HepG2 (cell line): Measurements from ENCODE around the gene KLB. TPM values are rescaled to one million over a fixed set of nuclear protein-coding genes. Genes with fewer than 3 reads are reported as not detected.

Experiments
- ARHGAP35 ChIP-seq: sonication (generic); formaldehyde crosslinking; IDR thresholded peaks from 2 replicates; pipeline ENCODE4 v1.9.0; 2022; ENCODE audit warnings: mild to moderate bottlenecking, inconsistent platforms, moderate library complexity, missing genetic modification reagents, borderline replicate concordance
- CBFB ChIP-seq: sonication (generic); formaldehyde crosslinking; IDR thresholded peaks from 2 replicates; pipeline ENCODE4 v1.4.0; 2020; ENCODE audit warnings: missing genetic modification reagents
- CENPX ChIP-seq: sonication (generic); formaldehyde crosslinking; IDR thresholded peaks from 2 replicates; pipeline ENCODE4 v1.9.0; 2021; ENCODE audit warnings: mild to moderate bottlenecking, missing genetic modification reagents, moderate library complexity
- DPF2 ChIP-seq: sonication (generic); formaldehyde crosslinking; IDR thresholded peaks from 2 replicates; pipeline ENCODE4 v1.4.0; 2020; ENCODE audit warnings: mild to moderate bottlenecking, low read depth, missing genetic modification reagents, borderline replicate concordance
- EP300 ChIP-seq, 3 experiments: sonication (generic) in 1 of 3; formaldehyde crosslinking in 1 of 3; IDR thresholded peaks; 2 replicates each; pipeline versions ENCODE4 v1.5.1 to v1.6.1; 2011 to 2020; ENCODE audit warnings: low read depth in 2 of 3, low read length in 2 of 3, borderline replicate concordance in 1 of 3, improper control_type of control experiment in 1 of 3, mild to moderate bottlenecking in 1 of 3, missing genetic modification reagents in 1 of 3, moderate library complexity in 1 of 3
- FOXA1 ChIP-seq, 2 experiments: fragments of 450-650 bp in 1 of 2; sonication (generic) in 1 of 2; formaldehyde crosslinking in 1 of 2; IDR thresholded peaks; 2 replicates each; pipeline versions ENCODE4 v1.4.0 to v1.6.1; 2016 to 2020; ENCODE audit warnings: missing genetic modification reagents in 1 of 2
- FOXJ3 ChIP-seq: sonication (generic); formaldehyde crosslinking; IDR thresholded peaks from 2 replicates; pipeline ENCODE4 v1.4.0; 2020; ENCODE audit warnings: missing genetic modification reagents, mild to moderate bottlenecking, borderline replicate concordance
- KLF9 ChIP-seq: IDR thresholded peaks from 2 replicates; pipeline ENCODE4 v1.6.1; 2016; ENCODE audit warnings: low read depth
- TOPORS ChIP-seq: sonication (generic); formaldehyde crosslinking; IDR thresholded peaks from 2 replicates; pipeline ENCODE4 v1.8.0; 2023; ENCODE audit warnings: mild to moderate bottlenecking, missing genetic modification reagents
- XBP1 ChIP-seq: sonication (generic); formaldehyde crosslinking; IDR thresholded peaks from 2 replicates; pipeline ENCODE4 v1.5.0; 2020; ENCODE audit warnings: missing genetic modification reagents
- ZNF136 ChIP-seq: sonication (generic); formaldehyde crosslinking; IDR thresholded peaks from 2 replicates; pipeline ENCODE4 v1.8.1; 2022; ENCODE audit warnings: low read depth, mild to moderate bottlenecking, moderate library complexity, missing genetic modification reagents
- ZNF160 ChIP-seq: sonication (generic); formaldehyde crosslinking; IDR thresholded peaks from 2 replicates; pipeline ENCODE4 v1.8.0; 2022; ENCODE audit warnings: mild to moderate bottlenecking, inconsistent platforms, missing genetic modification reagents
- ZNF207 ChIP-seq: fragments of 450-650 bp; IDR thresholded peaks from 2 replicates; pipeline ENCODE4 v1.6.1; 2016; ENCODE audit warnings: antibody characterized with exemption, borderline replicate concordance
- ZNF235 ChIP-seq: sonication (generic); formaldehyde crosslinking; IDR thresholded peaks from 2 replicates; pipeline ENCODE4 v1.8.1; 2023; ENCODE audit warnings: mild to moderate bottlenecking, missing genetic modification reagents, borderline replicate concordance
- ZNF549 ChIP-seq: sonication (generic); formaldehyde crosslinking; IDR thresholded peaks from 2 replicates; pipeline ENCODE4 v1.5.0; 2020; ENCODE audit warnings: missing genetic modification reagents
- ZNF660 ChIP-seq: sonication (generic); formaldehyde crosslinking; IDR thresholded peaks from 2 replicates; pipeline ENCODE4 v1.5.1; 2020; ENCODE audit warnings: mild to moderate bottlenecking, low read depth, missing genetic modification reagents, borderline replicate concordance
- ZNF720 ChIP-seq: sonication (generic); formaldehyde crosslinking; IDR thresholded peaks from 2 replicates; pipeline ENCODE4 v1.4.0; 2020; ENCODE audit warnings: missing genetic modification reagents
- ZNF781 ChIP-seq: sonication (generic); formaldehyde crosslinking; IDR thresholded peaks from 2 replicates; pipeline ENCODE4 v1.5.1; 2020; ENCODE audit warnings: borderline replicate concordance, mild to moderate bottlenecking, missing genetic modification reagents; ENCODE audit errors: not compliant biosample characterization
- polyA plus RNA-seq, 8 experiments: library from polyadenylated mRNA; depleted of rRNA in 3 of 8; stranded (reverse) in 7 of 8; unstranded in 1 of 8; fragments of >200 nt; fragmentation: Illumina TruSeq in 4 of 8; extraction: Trizol in 4 of 8; gene quantifications; 2 replicates each; pipeline versions ENCODE4 v1.2.1 to v1.2.3, GENCODE V29; 2011 to 2016; ENCODE audit warnings: low read depth in 4 of 8, missing spikeins in 1 of 8, mixed read lengths in 1 of 8; ENCODE audit not compliant: insufficient read depth in 1 of 8
- total RNA-seq, 5 experiments: library from RNA; depleted of rRNA; stranded (reverse); fragments of >200 nt; fragmentation: Illumina TruSeq; extraction: Trizol; gene quantifications; 2 replicates each; pipeline ENCODE4 v1.2.3, GENCODE V29; 2016; ENCODE audit warnings: low read depth in 1 of 5
- TF ChIP-seq, protein P1 (sequence below): sonication (generic); formaldehyde crosslinking; IDR thresholded peaks from 2 replicates; pipeline ENCODE4 v1.4.0; 2020; ENCODE audit warnings: missing genetic modification reagents, mild to moderate bottlenecking, borderline replicate concordance
- TF ChIP-seq, protein P2 (sequence below): sonication (generic); formaldehyde crosslinking; conservative IDR thresholded peaks from 2 replicates; pipeline ENCODE4 v1.4.0; 2020; ENCODE audit warnings: missing genetic modification reagents
- TF ChIP-seq, protein P3 (sequence below), 2 experiments: sonication (generic) in 1 of 2; formaldehyde crosslinking in 1 of 2; IDR thresholded peaks; 2 replicates each; pipeline versions ENCODE4 v1.6.1 to v1.9.0; 2014 to 2022; ENCODE audit warnings: antibody characterized with exemption in 1 of 2, borderline replicate concordance in 1 of 2, inconsistent platforms in 1 of 2, low read depth in 1 of 2, missing genetic modification reagents in 1 of 2

The KLB gene
- total and polyA plus RNA-seq, 2 of the 13 experiments (the other 11 are each of a cell fraction or from before 2014, with no cell fraction given) = 25.3 to 82.0 TPM

DNA sequence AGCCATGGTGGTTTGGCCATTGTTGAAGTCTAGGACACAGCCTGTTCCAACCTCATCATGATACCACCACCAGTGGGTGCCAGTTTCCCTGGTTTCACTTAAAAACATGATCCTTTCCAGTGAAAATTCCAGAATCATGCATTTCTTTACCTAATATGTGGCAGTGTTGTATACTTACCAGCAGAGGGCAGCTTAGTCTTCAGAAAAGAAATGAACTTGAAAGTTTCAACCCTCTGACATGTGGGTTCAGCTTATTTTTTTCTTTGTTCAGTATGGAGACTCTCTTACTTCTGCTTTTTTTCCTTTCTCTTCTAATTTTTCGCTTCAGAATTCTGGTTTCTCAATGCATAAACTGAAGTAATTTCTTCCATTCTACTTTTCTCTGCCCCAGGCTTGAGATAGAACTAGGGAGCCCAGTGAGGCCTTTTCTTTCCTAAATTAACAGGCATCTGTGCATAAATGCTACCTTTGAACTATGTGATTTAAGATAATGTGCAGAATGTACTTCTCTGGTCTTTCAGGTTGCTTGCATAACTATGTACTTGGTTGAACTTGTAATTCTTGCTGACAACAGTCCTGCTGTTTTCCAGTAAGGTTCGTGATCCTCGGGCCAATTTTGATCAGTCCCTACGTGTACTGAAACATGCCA lies 62.8 kb downstream of the KLB start (continued):
- TF ChIP-seq FOXA1 (IDR thresholded peaks at IDR 0.05) (no peak), FOXA1 (CRISPR knock-in tag; IDR thresholded peaks at IDR 0.05) (no peak), ZNF781 (CRISPR knock-in tag) (no peak), ZNF720 (CRISPR knock-in tag) (no peak), ZNF660 (CRISPR knock-in tag) (no peak), DPF2 (CRISPR knock-in tag) (no peak), TOPORS (CRISPR knock-in tag) (no peak), KLF9 (CRISPR knock-in tag) (peak; percentile 68; the same call in 1 of the 2 replicates), CBFB (CRISPR knock-in tag) (no peak), EP300 (IDR thresholded peaks at IDR 0.05; ENCODE audit: low read depth in 2 of 2, low read length in 2 of 2) (peak in 1 of 2 experiments; percentile 47; a peak in 1 of 4 replicates), EP300 (CRISPR knock-in tag; IDR thresholded peaks at IDR 0.05; ENCODE audit: borderline replicate concordance) (no peak), ZNF207 (no peak), ARHGAP35 (CRISPR knock-in tag) (no peak), ZNF549 (CRISPR knock-in tag) (no peak), ZNF235 (CRISPR knock-in tag) (no peak), XBP1 (CRISPR knock-in tag) (no peak), FOXJ3 (CRISPR knock-in tag) (peak; percentile 45; the same call in 1 of the 2 replicates), ZNF136 (CRISPR knock-in tag) (no peak), CENPX (CRISPR knock-in tag) (no peak), ZNF160 (CRISPR knock-in tag) (no peak)
- TF ChIP-seq, protein P1, sequence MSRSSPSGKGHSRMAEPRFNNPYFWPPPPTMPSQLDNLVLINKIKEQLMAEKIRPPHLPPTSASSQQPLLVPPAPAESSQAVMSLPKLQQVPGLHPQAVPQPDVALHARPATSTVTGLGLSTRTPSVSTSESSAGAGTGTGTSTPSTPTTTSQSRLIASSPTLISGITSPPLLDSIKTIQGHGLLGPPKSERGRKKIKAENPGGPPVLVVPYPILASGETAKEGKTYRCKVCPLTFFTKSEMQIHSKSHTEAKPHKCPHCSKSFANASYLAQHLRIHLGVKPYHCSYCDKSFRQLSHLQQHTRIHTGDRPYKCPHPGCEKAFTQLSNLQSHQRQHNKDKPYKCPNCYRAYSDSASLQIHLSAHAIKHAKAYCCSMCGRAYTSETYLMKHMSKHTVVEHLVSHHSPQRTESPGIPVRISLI = peak; percentile 49; the same call in 1 of the 2 replicates
- TF ChIP-seq, protein P2, sequence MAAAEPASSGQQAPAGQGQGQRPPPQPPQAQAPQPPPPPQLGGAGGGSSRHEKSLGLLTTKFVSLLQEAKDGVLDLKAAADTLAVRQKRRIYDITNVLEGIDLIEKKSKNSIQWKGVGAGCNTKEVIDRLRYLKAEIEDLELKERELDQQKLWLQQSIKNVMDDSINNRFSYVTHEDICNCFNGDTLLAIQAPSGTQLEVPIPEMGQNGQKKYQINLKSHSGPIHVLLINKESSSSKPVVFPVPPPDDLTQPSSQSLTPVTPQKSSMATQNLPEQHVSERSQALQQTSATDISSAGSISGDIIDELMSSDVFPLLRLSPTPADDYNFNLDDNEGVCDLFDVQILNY (CRISPR knock-in tag) = no peak
- TF ChIP-seq, protein P3, sequence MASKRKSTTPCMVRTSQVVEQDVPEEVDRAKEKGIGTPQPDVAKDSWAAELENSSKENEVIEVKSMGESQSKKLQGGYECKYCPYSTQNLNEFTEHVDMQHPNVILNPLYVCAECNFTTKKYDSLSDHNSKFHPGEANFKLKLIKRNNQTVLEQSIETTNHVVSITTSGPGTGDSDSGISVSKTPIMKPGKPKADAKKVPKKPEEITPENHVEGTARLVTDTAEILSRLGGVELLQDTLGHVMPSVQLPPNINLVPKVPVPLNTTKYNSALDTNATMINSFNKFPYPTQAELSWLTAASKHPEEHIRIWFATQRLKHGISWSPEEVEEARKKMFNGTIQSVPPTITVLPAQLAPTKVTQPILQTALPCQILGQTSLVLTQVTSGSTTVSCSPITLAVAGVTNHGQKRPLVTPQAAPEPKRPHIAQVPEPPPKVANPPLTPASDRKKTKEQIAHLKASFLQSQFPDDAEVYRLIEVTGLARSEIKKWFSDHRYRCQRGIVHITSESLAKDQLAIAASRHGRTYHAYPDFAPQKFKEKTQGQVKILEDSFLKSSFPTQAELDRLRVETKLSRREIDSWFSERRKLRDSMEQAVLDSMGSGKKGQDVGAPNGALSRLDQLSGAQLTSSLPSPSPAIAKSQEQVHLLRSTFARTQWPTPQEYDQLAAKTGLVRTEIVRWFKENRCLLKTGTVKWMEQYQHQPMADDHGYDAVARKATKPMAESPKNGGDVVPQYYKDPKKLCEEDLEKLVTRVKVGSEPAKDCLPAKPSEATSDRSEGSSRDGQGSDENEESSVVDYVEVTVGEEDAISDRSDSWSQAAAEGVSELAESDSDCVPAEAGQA (IDR thresholded peaks at IDR 0.05; ENCODE audit: low read depth) = no peak
- TF ChIP-seq, protein P3 (CRISPR knock-in tag; IDR thresholded peaks at IDR 0.05; ENCODE audit: borderline replicate concordance) = no peak
